Thyroid gland (tissue), 4 donors: ENCODE data around the gene RNF123. TPM values are rescaled to one million over a fixed set of nuclear protein-coding genes. Genes with fewer than 3 reads are reported as not detected.

Experiments used
- DNase-seq, 2 donors: peaks; one replicate each; pipeline ENCODE4 v3.0.0-alpha.2; 2019
- H3K27ac ChIP-seq, 3 donors: fragments of 200-600 bp; sonication (generic); 1 replicate in 2 of 3; 2 replicates in 1 of 3; pipeline ENCODE4 v1.5.1; 2016 to 2019; ENCODE audit warnings: mild to moderate bottlenecking in 1 of 3, moderate library complexity in 1 of 3
- H3K27me3 ChIP-seq: fragments of 200-600 bp; sonication (generic); one replicate; pipeline ENCODE4 v1.5.1; 2019
- H3K36me3 ChIP-seq, 2 donors: fragments of 200-600 bp; sonication (generic); one replicate each; pipeline ENCODE4 v1.5.1; 2016 to 2019
- H3K4me1 ChIP-seq, 2 donors: fragments of 200-600 bp; sonication (generic); one replicate each; pipeline ENCODE4 v1.5.1; 2017 to 2019
- H3K4me3 ChIP-seq, 3 donors: fragments of 200-600 bp; sonication (generic); replicated peaks in 1 of 3; 1 replicate in 2 of 3; 2 replicates in 1 of 3; pipeline ENCODE4 v1.5.1; 2016; ENCODE audit warnings: mild to moderate bottlenecking in 1 of 3
- H3K9me3 ChIP-seq: fragments of 200-600 bp; sonication (generic); one replicate; pipeline ENCODE4 v1.5.1; 2017
- CTCF ChIP-seq, 6 experiments: fragments of 200-600 bp in 3 of 6; fragments of 450-650 bp in 3 of 6; sonication (generic) in 3 of 6; IDR thresholded peaks; one replicate each; pipeline ENCODE4 v1.5.1; 2016 to 2019; ENCODE audit warnings: antibody characterized with exemption in 6 of 6, mild to moderate bottlenecking in 2 of 6, inconsistent platforms in 1 of 6, moderate library complexity in 1 of 6
- POLR2A ChIP-seq, 2 donors: fragments of 450-650 bp; IDR thresholded peaks; one replicate each; pipeline ENCODE4 v1.6.1; 2017; ENCODE audit warnings: antibody characterized with exemption in 2 of 2, mild to moderate bottlenecking in 2 of 2, moderate library complexity in 1 of 2
- WGBS, 2 donors: methylation state at CpG; one replicate each; pipeline ENCODE4 v1.1.5; 2017; 5-methylcytosine and 5-hydroxymethylcytosine counted together
- intact Hi-C: fragments of 100-400 bp; cut with DNase I; formaldehyde crosslinking; loops from one replicate; pipeline ENCODE4 v1.15.1; 2023
- total RNA-seq, 4 donors: library from RNA; depleted of rRNA; stranded (reverse); fragments of >200 nt; gene quantifications; one replicate each; pipeline ENCODE4 v1.2.3, GENCODE V29; 2016

The RNF123 gene
- total RNA-seq, 4 donors from 2014 or later: 25.9 to 36.8 (median 33.5) TPM

GRCh38 chr3:49671291-49672288 is 17.8 kb upstream of the RNF123 start:
- no peak for TF ChIP-seq POLR2A (IDR thresholded peaks at IDR 0.05)
- peak; percentile 31 to 94 (median 86) for TF ChIP-seq CTCF (IDR thresholded peaks at IDR 0.05)
- Histone ChIP-seq H3K27me3 (no peaks in the 10 kb centered on the region), H3K36me3 (peaks cover 0 to 6% of the 10 kb centered on the region in 2 donors), H3K4me3 (no peak overlapping the region), H3K27ac (no peak overlapping the region), H3K4me1 (peaks cover 14 to 17% of the 10 kb centered on the region in 2 donors), H3K9me3 (no peaks in the 10 kb centered on the region)
- DNase-seq: peak; percentile 80 to 83
- intact Hi-C loops: loop anchor here (5.0 kb wide), 1 partner anchor 134 kb away; no protein-coding TSS in a partner anchor
- WGBS, 2 donors: 33 to 35% methylated on average over 11 of the region's 11 CpGs

DNA sequence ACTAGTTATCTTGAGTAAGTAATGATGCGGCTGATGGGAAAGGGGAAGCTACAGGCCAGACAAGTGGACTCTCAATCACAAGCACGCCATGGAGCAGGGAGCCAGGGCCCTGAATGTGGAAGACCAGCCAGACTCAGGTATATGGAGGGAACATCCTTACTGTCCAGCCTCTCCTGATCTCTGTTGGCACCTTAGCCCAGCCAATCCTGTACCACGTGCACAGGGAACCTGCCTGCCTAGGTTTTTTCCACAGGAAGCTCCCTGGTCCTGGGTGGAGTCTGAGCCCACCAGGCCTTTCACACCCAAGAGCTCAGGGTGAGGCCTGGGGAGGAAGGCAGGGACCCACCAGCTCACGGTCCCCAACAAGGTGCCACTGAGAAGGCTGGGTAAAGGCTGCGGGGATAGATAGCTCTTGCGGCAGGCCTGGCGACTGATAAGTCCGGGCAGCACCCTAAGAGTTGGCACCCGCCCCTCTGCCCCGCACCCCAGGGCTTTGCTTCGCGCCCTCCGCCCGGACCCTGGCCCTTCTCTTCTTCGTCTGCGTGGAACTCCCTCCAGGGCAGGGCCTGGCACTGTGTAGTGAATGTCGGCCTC is 16.1 kb upstream of the RNF123 start:
- peak in 1 of 2 donors; percentile 10 for DNase-seq
- WGBS, 2 donors: 6 to 57% methylated on average over 3 to 7 of the region's 17 CpGs
- no peaks in the 10 kb centered on the region for H3K27me3 ChIP-seq
- peaks cover 0 to 21% of the 10 kb centered on the region in 2 donors for H3K36me3 ChIP-seq
- peak overlapping the region; percentile 22 to 93 (median 40) for H3K4me3 ChIP-seq
- H3K9me3 ChIP-seq: no peaks in the 10 kb centered on the region
- H3K27ac ChIP-seq: peak overlapping the region; percentile 72 to 93 (median 92)
- intact Hi-C loops: loop anchor here (5.0 kb wide), 1 partner anchor 136 kb away; no protein-coding TSS in a partner anchor
- TF ChIP-seq CTCF (IDR thresholded peaks at IDR 0.05) (no peak), POLR2A (IDR thresholded peaks at IDR 0.05) (no peak)
- H3K4me1 ChIP-seq: peaks cover 14 to 17% of the 10 kb centered on the region in 2 donors

GRCh38 chr3:49673715-49674496 is 15.5 kb upstream of the RNF123 start, which contains the start of gene APEH:
TSS of gene APEH (plus strand) at chr3:49674351. CDS start at chr3:49674402, 51 bp downstream.
- Histone ChIP-seq H3K27ac (peak within 1 kb of the TSS; percentile 72 to 93 (median 92)), H3K27me3 (no peaks in the 10 kb centered on the region), H3K4me1 (peaks cover 14% of the 10 kb centered on the region in 2 donors), H3K9me3 (no peaks in the 10 kb centered on the region), H3K36me3 (peaks cover 7 to 26% of the 10 kb centered on the region in 2 donors), H3K4me3 (peak within 1 kb of the TSS; percentile 85 to 93 (median 91))
- DNase-seq: peak; percentile 99
- TF ChIP-seq POLR2A (IDR thresholded peaks at IDR 0.05) (peak; percentile 60 to 81), CTCF (IDR thresholded peaks at IDR 0.05) (no peak)
- intact Hi-C loops: loop anchor here (5.0 kb wide), 1 partner anchor 137 kb away; no protein-coding TSS in a partner anchor
- WGBS, 2 donors: 1% methylated on average over 52 to 57 of the region's 71 CpGs

DNA sequence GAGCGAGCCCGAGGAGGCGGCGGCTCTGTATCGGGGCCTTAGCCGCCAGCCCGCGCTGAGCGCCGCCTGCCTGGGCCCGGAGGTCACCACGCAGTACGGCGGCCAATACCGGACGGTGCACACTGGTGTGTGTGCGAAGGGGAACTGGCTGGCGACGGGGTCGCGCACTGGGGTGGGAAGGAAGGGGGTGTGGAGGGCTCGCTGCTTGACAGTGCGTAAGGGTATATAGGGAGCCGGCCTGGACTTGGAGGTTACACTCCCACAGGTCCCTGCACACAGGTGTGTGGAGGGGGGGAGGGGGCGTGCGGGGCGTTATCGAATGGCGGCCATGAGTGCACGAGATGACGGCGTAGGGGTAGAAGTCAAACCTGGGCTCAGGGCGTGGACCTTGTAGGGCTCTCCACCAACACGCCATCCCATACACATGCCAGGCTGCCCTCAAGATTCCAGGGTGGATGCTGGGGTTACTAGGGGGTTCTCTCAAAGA is 14.8 kb upstream of the RNF123 start:
- WGBS, 2 donors: 2 to 5% methylated on average over 9 to 26 of the region's 34 CpGs
- peaks cover 14% of the 10 kb centered on the region in 2 donors for H3K4me1 ChIP-seq
- no peaks in the 10 kb centered on the region for H3K27me3 ChIP-seq
- H3K4me3 ChIP-seq: peak overlapping the region; percentile 85 to 93 (median 91)
- DNase-seq: peak in 1 of 2 donors; percentile 47
- H3K27ac ChIP-seq: peak overlapping the region in 2 of 3 donors; percentile 92 to 93
- no peaks in the 10 kb centered on the region for H3K9me3 ChIP-seq
- intact Hi-C loops: loop anchor here (5.0 kb wide), 1 partner anchor 137 kb away; no protein-coding TSS in a partner anchor
- TF ChIP-seq POLR2A (IDR thresholded peaks at IDR 0.05): no peak
- TF ChIP-seq CTCF (IDR thresholded peaks at IDR 0.05): peak in 1 of 6 experiments; percentile 4
- H3K36me3 ChIP-seq: peaks cover 13 to 32% of the 10 kb centered on the region in 2 donors
